CD4-positive, CD25-positive, alpha-beta regulatory T cell (primary cell): ENCODE results near the gene ELOVL6. TPM values are rescaled to one million over a fixed set of nuclear protein-coding genes. Genes with fewer than 3 reads are reported as not detected.

Source experiments
- ATAC-seq, 2 donors: fragments of 150-1000 bp; cut with Tn5 transposase; one replicate each; pipeline ENCODE4 v1.10.0; 2021; ENCODE audit warnings: low read depth in 2 of 2, moderate number of reproducible peaks in 2 of 2, moderate library complexity in 1 of 2
- DNase-seq, 3 donors: peaks; one replicate each; pipeline versions ENCODE4 v3.0.0 to v3.0.0-alpha.2; 2012 to 2022; ENCODE audit warnings: mixed read lengths in 1 of 3
- H3K27ac ChIP-seq: one replicate; pipeline ENCODE4 v1.7.0; 2013; ENCODE audit warnings: mild to moderate bottlenecking, low read length; ENCODE audit not compliant: insufficient read depth, poor library complexity, severe bottlenecking
- H3K27me3 ChIP-seq: one replicate; pipeline ENCODE4 v1.7.0; 2013; ENCODE audit warnings: low read length; ENCODE audit not compliant: control insufficient read depth, insufficient read depth
- H3K36me3 ChIP-seq: one replicate; pipeline ENCODE4 v1.7.0; 2013; ENCODE audit warnings: mild to moderate bottlenecking, low read length, moderate library complexity; ENCODE audit not compliant: control insufficient read depth, insufficient read depth
- H3K4me1 ChIP-seq: 2 replicates; pipeline ENCODE4 v1.7.0; 2013; ENCODE audit warnings: mild to moderate bottlenecking, low read length; ENCODE audit not compliant: insufficient read depth, control insufficient read depth, poor library complexity, severe bottlenecking
- H3K4me3 ChIP-seq: one replicate; pipeline ENCODE4 v1.7.0; 2013; ENCODE audit warnings: low read depth, mild to moderate bottlenecking, low read length, moderate library complexity
- H3K9me3 ChIP-seq, 2 experiments: 1 replicate in 1 of 2; 2 replicates in 1 of 2; pipeline ENCODE4 v1.7.0; 2013; ENCODE audit warnings: low read length in 2 of 2, mild to moderate bottlenecking in 1 of 2, moderate library complexity in 1 of 2; ENCODE audit not compliant: control insufficient read depth in 2 of 2
- H3K27ac Mint-ChIP-seq, 3 donors: one replicate each; pipeline ENCODE4 v1.8.0; 2020 to 2022; ENCODE audit warnings: mild to moderate bottlenecking in 3 of 3, mixed read lengths in 3 of 3, moderate library complexity in 2 of 3
- H3K27me3 Mint-ChIP-seq: one replicate; pipeline ENCODE4 v1.8.0; 2022; ENCODE audit warnings: mild to moderate bottlenecking, mixed read lengths
- H3K36me3 Mint-ChIP-seq: one replicate; pipeline ENCODE4 v1.8.0; 2020; ENCODE audit warnings: mixed read lengths
- H3K4me1 Mint-ChIP-seq, 4 donors: one replicate each; pipeline ENCODE4 v1.8.0; 2020 to 2022; ENCODE audit warnings: mixed read lengths in 4 of 4, mild to moderate bottlenecking in 1 of 4
- H3K4me3 Mint-ChIP-seq, 4 donors: one replicate each; pipeline ENCODE4 v1.8.0; 2020 to 2022; ENCODE audit warnings: mild to moderate bottlenecking in 4 of 4, mixed read lengths in 4 of 4, moderate library complexity in 3 of 4
- H3K9me3 Mint-ChIP-seq, 7 donors: one replicate each; pipeline ENCODE4 v1.8.0; 2020 to 2022; ENCODE audit warnings: mixed read lengths in 7 of 7, mild to moderate bottlenecking in 3 of 7, moderate library complexity in 2 of 7
- polyA plus RNA-seq, 4 donors: library from polyadenylated mRNA; unstranded; fragments of 300-500 nt; fragmentation: Illumina TruSeq; gene quantifications; one replicate each; pipeline ENCODE4 v1.2.3, GENCODE V29; 2021
- total RNA-seq: library from RNA; stranded (reverse); gene quantifications from one replicate; pipeline ENCODE4 v1.2.3, GENCODE V29; 2022

ELOVL6 gene
- total and polyA plus RNA-seq, 5 donors from 2014 or later: 0.03 to 1.0 (median 0.39) TPM; not detected in 1

DNA sequence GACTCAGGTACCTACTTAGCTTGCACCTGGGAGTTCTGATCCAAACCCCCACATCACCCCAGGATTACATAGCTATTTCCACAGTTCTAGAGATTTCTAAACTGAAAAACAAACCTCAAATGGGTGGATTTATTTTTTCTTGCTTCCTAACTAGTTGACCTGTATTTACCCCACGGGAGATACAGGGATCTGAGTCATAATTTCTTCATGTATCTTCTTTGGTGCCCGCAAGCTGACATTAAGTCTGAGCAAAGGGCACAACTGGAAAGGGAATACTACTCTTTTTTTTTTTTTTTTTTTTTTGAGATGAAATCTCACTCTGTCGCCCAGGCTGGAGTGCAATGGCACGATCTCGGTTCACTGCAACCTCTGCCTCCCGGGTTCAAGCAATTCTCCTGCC, 10.0 kb upstream of the ELOVL6 start:
- H3K4me1 ChIP-seq: no peaks in the 10 kb centered on the region
- peaks cover 12% of the 10 kb centered on the region for H3K27me3 Mint-ChIP-seq
- peaks cover 4% of the 10 kb centered on the region for H3K27me3 ChIP-seq

GRCh38 chr4:110207233-110207632, 8.8 kb upstream of the ELOVL6 start:
- peaks cover 12% of the 10 kb centered on the region for H3K27me3 Mint-ChIP-seq
- Histone ChIP-seq H3K36me3 (no peaks in the 10 kb centered on the region), H3K4me1 (no peaks in the 10 kb centered on the region), H3K9me3 (no peaks in the 10 kb centered on the region), H3K27ac (no peak overlapping the region), H3K27me3 (peaks cover 4% of the 10 kb centered on the region), H3K4me3 (no peak overlapping the region)
- DNase-seq (no peak), ATAC-seq (no peak)
- no peaks in the 10 kb centered on the region for H3K36me3 Mint-ChIP-seq
- no peak overlapping the region for H3K4me3 Mint-ChIP-seq
- peaks cover 0 to 7% (median 2%) of the 10 kb centered on the region in 4 donors for H3K4me1 Mint-ChIP-seq
- peaks cover 0 to 1% (median 0%) of the 10 kb centered on the region in 7 donors for H3K9me3 Mint-ChIP-seq
- H3K27ac Mint-ChIP-seq: no peak overlapping the region

More for the DNA sequence above, 10.0 kb upstream of the ELOVL6 start:
- H3K27ac Mint-ChIP-seq: no peak overlapping the region
- H3K4me3 ChIP-seq: no peak overlapping the region
- H3K4me1 Mint-ChIP-seq: peaks cover 0 to 7% (median 2%) of the 10 kb centered on the region in 4 donors
- DNase-seq: no peak
- no peaks in the 10 kb centered on the region for H3K36me3 ChIP-seq
- no peak overlapping the region for H3K27ac ChIP-seq
- no peak for ATAC-seq
- H3K9me3 ChIP-seq: no peaks in the 10 kb centered on the region
- H3K4me3 Mint-ChIP-seq: no peak overlapping the region
- no peaks in the 10 kb centered on the region for H3K36me3 Mint-ChIP-seq
- H3K9me3 Mint-ChIP-seq: peaks cover 0 to 1% (median 0%) of the 10 kb centered on the region in 7 donors

DNA sequence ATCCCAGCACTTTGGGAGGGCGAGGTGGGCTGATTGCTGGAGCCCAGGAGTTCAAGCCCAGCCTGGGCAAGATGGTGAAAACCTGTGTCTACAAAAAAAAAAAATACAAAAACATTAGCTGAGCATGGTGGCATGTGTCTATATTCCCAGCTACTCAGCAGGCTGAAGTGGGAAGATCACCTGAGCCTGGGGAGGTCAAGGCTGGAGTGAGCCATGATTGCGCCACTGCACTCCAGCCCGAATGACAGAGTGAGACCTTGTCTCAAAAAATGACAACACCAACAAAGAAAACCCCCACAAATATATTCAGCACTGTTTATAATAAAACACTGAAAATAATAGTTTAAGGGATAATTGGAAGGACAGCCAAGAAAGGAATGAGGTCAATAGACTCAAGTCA, 3.6 kb upstream of the ELOVL6 start:
- Histone ChIP-seq H3K27ac (no peak overlapping the region), H3K4me3 (no peak overlapping the region), H3K27me3 (peaks cover 2% of the 10 kb centered on the region), H3K4me1 (peaks cover 12% of the 10 kb centered on the region), H3K36me3 (no peaks in the 10 kb centered on the region), H3K9me3 (no peaks in the 10 kb centered on the region)
- peaks cover 0 to 14% (median 8%) of the 10 kb centered on the region in 4 donors for H3K4me1 Mint-ChIP-seq
- no peaks in the 10 kb centered on the region for H3K36me3 Mint-ChIP-seq
- peak overlapping the region in 1 of 3 donors; percentile 35 for H3K27ac Mint-ChIP-seq
- ATAC-seq (no peak), DNase-seq (no peak)
- peaks cover 34% of the 10 kb centered on the region for H3K27me3 Mint-ChIP-seq
- peaks cover 0 to 2% (median 0%) of the 10 kb centered on the region in 7 donors for H3K9me3 Mint-ChIP-seq
- H3K4me3 Mint-ChIP-seq: peak overlapping the region in 1 of 4 donors; percentile 4

DNA sequence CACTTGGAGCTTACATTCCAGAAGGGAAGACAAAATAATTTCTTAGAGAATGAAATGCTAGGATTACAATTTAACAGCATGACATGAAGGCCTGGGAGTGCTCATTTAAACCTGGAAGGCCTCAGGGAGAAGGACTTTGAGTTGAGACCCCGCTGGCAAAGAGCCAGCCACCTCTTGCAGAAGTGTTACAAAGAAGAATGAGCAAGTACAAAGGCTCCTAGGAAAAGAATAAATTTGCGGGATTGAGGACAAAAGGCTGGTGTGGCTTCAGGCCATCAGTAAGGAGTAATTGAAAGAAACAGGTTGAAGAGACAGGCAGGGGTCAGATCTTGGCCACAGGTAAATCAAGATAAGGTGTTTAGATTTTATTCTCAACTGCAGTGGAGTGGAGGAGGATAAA, 3.1 kb upstream of the ELOVL6 start:
- DNase-seq (no peak), ATAC-seq (no peak)
- H3K4me1 Mint-ChIP-seq: peaks cover 0 to 14% (median 8%) of the 10 kb centered on the region in 4 donors
- Histone ChIP-seq H3K36me3 (no peaks in the 10 kb centered on the region), H3K27me3 (peaks cover 2% of the 10 kb centered on the region), H3K4me1 (peaks cover 12% of the 10 kb centered on the region), H3K4me3 (no peak overlapping the region), H3K9me3 (no peaks in the 10 kb centered on the region), H3K27ac (no peak overlapping the region)
- peak overlapping the region in 1 of 4 donors; percentile 2 for H3K4me3 Mint-ChIP-seq
- H3K36me3 Mint-ChIP-seq: no peaks in the 10 kb centered on the region
- H3K27me3 Mint-ChIP-seq: peaks cover 29% of the 10 kb centered on the region
- no peak overlapping the region for H3K27ac Mint-ChIP-seq
- H3K9me3 Mint-ChIP-seq: peaks cover 0 to 2% (median 0%) of the 10 kb centered on the region in 7 donors

- peaks cover 33% of the 10 kb centered on the region for H3K27me3 Mint-ChIP-seq
- Histone ChIP-seq H3K36me3 (no peaks in the 10 kb centered on the region), H3K27me3 (peaks cover 2% of the 10 kb centered on the region), H3K9me3 (no peaks in the 10 kb centered on the region), H3K27ac (no peak overlapping the region), H3K4me1 (peaks cover 19% of the 10 kb centered on the region), H3K4me3 (no peak overlapping the region)
- H3K4me1 Mint-ChIP-seq: peaks cover 3 to 18% (median 12%) of the 10 kb centered on the region in 4 donors
- H3K9me3 Mint-ChIP-seq: peaks cover 0 to 3% (median 0%) of the 10 kb centered on the region in 7 donors
- no peak overlapping the region for H3K27ac Mint-ChIP-seq
- ATAC-seq (no peak), DNase-seq (no peak)
- no peak overlapping the region for H3K4me3 Mint-ChIP-seq
- H3K36me3 Mint-ChIP-seq: no peaks in the 10 kb centered on the region
Measured at GRCh38 chr4:110200689-110201088, 2.3 kb upstream of the ELOVL6 start.

DNA sequence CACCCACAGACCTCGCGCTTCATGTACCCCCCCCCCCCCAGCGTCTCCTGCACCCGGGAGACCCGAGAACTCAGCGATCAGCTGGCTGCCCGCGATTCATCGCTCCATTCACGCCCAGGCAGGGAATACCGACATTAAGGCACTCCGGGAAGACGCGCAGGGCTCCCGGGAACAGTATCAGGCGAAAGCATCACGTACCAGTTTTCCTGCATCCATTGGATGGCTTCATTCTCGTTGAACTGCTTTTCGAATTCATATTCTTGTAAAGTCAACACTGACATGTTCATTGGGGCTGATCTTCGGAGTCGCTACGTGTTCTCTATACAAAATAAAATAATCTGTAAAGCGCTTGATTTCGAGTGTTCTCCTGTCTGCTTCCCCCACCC, 373 bp downstream of the ELOVL6 start:
- Mint-ChIP-seq H3K4me1 (peaks cover 11 to 31% (median 20%) of the 10 kb centered on the region in 4 donors), H3K4me3 (peak overlapping the region; percentile 96 to 99 (median 98)), H3K27ac (peak overlapping the region in 2 of 3 donors; percentile 90 to 91), H3K27me3 (peaks cover 33% of the 10 kb centered on the region), H3K9me3 (peaks cover 0 to 4% (median 0%) of the 10 kb centered on the region in 7 donors), H3K36me3 (no peaks in the 10 kb centered on the region)
- Histone ChIP-seq H3K4me1 (peaks cover 20% of the 10 kb centered on the region), H3K4me3 (peak overlapping the region; percentile 95), H3K36me3 (no peaks in the 10 kb centered on the region), H3K27me3 (no peaks in the 10 kb centered on the region), H3K9me3 (no peaks in the 10 kb centered on the region), H3K27ac (no peak overlapping the region)
- DNase-seq: peak in 2 of 3 donors; percentile 15 to 24
- ATAC-seq: no peak

GRCh38 chr4:110197529-110198042, 829 bp downstream of the ELOVL6 start:
- Histone ChIP-seq H3K27me3 (no peaks in the 10 kb centered on the region), H3K4me1 (peaks cover 20% of the 10 kb centered on the region), H3K4me3 (peak overlapping the region; percentile 95), H3K9me3 (no peaks in the 10 kb centered on the region), H3K36me3 (no peaks in the 10 kb centered on the region), H3K27ac (peak overlapping the region; percentile 62)
- peak overlapping the region; percentile 76 to 91 (median 90) for H3K27ac Mint-ChIP-seq
- H3K4me1 Mint-ChIP-seq: peaks cover 11 to 32% (median 23%) of the 10 kb centered on the region in 4 donors
- ATAC-seq (peak; percentile 6 to 15), DNase-seq (peak; percentile 12 to 56 (median 30))
- H3K36me3 Mint-ChIP-seq: no peaks in the 10 kb centered on the region
- peaks cover 0 to 4% (median 0%) of the 10 kb centered on the region in 7 donors for H3K9me3 Mint-ChIP-seq
- H3K4me3 Mint-ChIP-seq: peak overlapping the region; percentile 96 to 99 (median 98)
- H3K27me3 Mint-ChIP-seq: peaks cover 33% of the 10 kb centered on the region
